Stimulated activated CD8-positive, alpha-beta memory T cell treated with anti-CD3 and anti-CD28 coated beads, Interleukin-4, amount 100 ng/mL, for 48 hours (primary cell): ENCODE results near the gene ATL2.
"Not testable (repeated sequence)": the region's sequence is repeated elsewhere in the genome, so short reads cannot be mapped to it uniquely, and the experiment has no call there.

ENCODE experiments used
- DNase-seq: peaks from one replicate; pipeline ENCODE4 v3.0.0-alpha.2; 2020

Gene ATL2

DNA sequence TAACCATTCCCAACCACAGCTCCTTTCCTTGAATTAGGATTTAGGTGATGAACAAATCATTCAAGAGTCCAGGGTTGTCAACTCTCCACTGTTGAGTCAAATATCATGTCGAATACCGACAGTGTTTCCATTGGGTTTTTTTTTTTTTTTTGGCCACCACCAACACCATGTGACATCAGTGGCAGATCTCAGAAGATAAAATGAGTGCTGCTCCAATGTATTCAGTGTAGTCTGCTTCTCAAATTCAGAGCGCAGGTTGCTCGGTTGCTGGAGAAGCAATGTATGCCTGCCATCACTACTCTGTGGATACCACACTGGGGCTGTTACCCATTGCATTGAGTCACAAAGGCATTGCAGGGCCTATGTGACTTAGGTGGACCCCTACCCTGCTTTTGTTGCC, 10.8 kb upstream of the ATL2 start:
- DNase-seq, result no peak

DNA sequence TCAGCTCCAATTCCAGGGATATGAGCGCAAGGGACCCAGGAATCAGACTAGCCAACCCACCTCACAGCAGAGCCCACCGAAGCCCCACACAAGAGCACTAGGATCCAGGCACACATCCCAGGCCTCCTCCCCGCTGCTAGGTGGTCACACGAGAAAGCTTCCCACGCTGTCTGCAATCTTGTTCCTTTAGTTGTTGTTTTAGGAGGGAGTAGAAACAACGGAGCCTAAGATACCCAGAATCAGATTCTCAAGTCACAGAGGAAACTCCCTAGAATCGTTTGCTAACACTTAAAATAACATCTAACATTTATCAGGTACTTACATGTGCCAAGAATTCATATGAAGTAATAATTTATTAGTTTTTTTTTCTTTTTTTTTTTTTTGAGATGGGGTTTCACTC, 9.7 kb upstream of the ATL2 start:
- DNase-seq, result no peak

DNA sequence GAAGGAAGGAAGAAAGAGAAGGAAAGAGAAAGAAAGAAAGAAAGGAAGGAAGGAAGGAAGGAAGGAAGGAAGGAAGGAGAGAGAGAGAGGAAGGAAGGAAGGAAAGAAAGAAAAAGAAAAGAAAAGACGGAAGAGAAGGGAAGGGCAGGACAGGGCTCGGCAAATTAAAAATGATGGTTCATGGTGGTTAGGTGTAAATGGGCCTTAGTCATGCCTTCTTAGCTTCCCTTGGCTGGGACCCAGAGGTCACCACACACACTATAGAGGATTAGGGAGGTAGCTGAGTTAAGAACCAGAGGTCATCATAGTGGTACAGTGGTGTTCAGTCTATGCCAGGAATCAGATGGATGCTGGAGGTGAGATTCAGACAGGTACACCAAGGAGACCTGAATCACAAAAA, 9.3 kb upstream of the ATL2 start:
- DNase-seq, result no peak

DNA sequence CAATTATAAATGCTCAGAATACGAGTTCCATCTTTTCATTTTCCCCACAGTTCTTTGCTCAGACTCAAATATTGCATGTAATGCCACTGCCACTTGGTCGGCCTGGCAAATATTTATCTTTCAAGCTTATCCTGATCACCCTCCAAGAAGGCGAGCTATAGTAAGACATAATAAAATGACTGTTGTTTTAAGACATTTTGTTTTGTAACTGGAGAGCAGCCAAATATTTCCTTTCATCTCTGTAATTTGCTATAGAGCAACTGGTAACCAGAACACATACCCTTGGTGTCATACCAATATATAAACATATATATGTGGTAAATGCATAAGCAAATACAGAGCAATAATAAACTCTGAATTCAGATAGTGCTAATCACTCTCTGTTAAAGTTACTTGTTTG, 7.3 kb upstream of the ATL2 start:
- DNase-seq, result no peak

DNA sequence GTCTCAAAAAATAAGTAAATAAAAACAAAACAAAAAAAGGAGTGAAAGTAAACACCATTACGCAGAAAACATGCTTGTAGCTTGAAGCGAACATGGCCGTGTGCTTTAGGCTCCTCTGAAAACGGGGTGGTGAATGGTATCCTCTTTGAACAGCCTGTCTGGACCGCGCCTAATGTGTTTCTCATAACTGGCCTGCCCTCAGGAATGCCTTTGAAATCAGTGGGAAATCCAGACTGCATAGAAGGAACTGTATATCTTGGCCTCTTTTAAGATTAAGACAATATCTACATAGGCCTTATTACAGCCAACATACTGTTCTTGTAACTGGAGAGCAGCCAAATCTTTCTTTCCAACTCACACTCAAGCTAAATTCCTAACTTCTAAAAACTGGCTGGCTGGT, 6.7 kb upstream of the ATL2 start:
- DNase-seq, result not testable (repeated sequence)

DNA sequence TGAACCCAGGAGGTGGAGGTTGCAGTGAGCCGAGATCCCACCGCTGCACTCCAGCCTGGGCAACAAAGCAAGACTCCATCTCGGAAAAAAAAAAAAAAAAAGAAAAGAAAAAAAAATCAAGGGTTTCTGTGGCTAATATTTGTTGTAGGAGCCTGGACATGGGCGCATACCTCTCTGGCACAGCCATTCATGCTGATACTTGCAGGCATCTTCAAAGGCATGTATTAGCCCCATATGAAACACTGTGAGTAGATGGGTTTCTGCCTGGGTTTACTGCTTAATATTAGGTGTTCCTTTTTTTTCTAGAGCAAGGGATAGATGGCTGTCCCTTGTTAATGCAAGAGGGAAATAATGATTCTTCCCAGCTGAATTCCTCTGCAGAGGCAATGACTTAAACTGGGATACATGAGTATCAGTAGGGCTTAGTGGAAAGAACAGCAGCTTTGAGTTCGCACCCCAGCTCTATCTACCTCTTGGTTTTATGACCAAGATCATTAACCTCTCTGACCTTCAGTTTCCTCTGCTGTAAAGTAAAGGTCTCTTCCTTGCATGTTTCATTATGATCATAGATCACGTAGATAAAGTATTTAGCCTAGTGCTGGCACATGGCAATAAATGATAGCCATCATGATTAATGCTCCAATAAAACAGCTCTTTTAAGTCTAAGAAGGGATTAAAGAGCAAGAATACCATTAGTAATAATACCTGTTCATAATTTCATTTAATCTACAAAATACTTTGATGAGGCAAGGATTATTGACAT, 4.5 kb upstream of the ATL2 start:
- DNase-seq, result no peak

DNA sequence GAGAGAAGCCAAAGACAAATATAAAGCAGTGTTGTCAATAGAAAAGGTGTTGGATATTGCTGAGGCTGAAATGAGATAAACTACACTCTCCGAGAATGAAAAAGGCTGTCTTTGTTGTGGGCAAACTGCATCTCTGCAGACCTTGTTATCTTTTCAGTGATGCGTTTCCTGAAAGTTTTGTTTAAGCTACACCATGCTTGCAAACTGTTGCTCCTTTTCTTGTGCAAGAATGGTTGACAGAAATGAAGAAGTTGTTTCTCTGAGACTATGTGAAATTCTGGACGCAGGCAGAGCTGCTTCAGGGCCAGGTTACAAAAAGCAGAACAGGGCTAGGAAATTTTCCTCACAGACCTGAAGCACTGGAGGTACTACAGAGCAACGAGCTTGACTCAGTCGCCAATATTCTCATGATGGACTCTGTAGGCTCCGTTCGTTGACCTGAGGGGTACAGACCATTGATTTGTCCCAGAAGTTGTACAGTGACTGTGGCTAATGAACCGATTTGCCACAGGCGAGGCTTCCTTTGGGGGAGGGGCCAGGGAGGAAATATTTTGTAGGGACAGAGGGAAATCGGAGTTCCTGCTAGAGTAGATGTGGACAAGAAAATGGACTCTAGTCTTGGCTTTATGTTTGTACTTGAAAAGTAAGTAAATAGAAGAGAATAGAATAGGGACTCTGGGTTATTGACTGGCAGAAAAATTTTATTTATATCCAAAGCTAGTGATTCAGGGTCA, 3.5 kb upstream of the ATL2 start:
- DNase-seq, result no peak

DNA sequence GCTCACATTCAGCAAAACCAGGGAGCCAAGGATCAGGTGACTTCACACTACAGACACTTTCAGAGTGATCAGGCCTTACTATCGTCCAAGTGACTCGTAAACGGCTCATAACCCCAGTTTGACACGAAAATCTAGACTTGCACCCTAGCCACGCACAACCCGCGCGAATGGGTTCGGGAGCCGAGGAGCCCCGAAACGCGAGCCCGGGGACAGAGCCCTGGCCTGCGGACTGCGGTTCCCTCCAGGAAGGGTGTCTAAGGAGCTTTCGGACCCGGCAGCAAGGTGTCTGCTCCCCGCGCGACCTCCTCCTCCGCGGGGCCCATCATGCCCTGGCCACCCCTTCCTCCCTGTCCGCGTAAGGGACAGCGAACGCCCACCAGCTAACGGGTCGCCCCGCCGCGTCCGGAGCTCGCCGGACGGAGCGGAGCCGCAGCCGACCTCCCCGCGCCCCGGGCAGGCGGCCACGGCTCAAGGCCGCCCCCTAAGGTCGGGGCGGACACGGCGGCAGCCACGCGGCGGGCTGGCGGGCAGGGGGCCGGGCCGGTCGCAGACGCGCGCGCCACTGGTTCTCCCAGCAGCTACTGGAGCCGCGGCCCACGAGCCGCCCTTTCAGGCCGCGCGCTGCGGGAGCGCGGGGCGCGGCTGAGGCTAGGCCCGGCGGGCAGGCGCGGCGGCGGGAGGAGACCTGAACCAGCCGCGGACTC, 575 bp downstream of the ATL2 start:
- DNase-seq, result peak; percentile 64

DNA sequence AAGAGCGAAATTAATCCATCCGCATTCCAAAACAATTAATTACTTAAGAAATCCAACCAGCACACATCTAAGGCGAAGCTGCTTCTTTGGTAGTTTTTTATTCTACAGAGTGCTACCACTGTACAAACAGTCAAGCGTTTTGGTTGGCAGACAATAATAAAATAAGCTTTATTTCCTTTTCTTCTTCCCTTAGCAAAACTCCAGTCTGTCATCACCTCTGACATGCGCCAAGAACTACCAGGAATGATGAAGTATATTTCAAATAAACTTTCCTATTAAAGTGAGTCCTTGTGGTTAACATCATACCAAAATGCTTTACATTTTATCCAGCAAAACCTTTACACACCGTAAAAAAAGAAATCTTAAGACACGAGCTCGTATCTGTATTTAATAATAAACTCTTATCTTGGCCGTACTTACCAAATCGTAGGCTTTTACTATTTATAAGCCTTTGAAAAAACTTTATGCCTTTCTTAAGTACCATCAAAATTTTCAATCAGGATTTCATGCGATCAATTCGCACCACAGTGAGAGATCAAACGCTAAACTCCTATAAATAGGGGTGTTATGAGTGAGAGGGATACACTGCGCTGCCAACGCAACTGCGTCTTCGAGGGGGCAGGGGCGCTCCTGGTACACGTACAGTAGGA, 1.3 kb downstream of the ATL2 start:
- no peak for DNase-seq

DNA sequence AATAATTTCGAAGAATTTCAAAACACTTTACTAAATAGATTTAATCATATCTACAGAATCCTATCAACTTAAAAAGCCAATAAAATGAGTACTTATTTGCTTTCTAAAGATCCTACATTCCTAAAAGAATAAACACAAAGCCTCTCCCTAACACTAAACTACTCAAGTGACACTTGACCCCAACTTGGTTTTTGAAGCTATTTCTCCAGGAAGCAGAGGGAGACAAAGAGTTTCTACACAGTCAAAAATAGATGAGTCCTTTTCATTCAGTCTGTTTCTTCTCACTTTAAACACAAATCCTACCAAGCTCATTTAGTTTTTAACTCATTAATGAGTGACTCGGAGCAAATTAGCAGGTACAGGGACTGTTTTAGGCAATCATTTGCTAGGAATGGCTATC, 2.1 kb downstream of the ATL2 start:
- DNase-seq, result no peak

DNA sequence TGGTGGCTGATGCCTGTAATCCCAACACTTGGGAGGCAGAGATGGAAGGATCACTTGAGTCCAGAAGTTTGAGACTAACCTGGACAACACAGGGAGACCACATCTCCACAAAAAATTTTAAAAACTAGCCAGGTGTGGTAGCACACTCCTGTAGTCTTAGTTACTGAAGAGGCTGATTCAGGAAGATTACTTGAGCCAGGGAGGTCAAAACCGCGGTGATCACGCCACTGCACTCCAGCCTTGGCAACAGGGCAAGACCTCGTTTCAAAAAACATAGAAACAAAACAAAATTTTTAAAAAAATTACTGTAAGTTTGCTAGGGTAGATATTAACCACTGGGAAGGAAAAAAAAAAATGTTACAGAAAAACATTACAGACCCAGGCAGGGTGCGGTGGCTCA, 5.8 kb downstream of the ATL2 start:
- DNase-seq, result no peak

DNA sequence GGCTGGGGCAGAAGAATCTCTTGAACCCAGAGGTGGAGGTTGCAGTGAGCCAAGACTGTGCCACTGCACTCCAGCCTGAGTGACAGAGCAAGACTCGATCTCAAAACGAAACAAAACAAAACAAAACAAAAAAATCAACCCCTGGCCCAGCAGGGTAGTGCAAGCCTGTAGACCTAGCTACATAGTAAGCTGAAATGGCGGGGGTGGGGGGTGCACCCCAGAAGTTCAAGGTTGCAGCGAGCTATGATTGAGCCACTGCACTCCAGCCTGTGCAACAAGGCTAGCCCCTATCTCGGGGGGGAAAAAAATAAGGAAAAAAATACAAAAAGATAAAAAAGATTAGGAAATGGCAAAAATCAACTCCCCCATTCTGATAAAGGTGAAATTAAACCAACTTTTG, 6.4 kb downstream of the ATL2 start:
- DNase-seq, result no peak

DNA sequence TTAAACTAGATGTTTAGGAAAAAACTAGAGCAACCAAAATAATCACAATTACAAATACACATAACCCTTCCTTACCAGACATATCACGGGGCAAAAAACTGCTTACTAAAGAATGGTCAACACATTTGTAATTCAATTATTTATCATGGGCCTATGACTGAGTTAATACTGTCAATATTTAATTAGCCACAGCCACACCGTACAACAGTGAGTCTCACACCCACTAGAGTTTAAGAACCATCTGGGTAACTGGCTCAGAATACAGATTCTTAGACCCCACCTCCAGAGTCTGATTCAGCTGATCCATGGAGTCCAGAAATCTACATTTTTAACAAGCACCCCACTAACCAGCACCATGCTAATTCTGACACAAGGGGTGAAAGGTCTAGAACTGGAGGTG, 14.8 kb downstream of the ATL2 start:
- DNase-seq, result no peak

DNA sequence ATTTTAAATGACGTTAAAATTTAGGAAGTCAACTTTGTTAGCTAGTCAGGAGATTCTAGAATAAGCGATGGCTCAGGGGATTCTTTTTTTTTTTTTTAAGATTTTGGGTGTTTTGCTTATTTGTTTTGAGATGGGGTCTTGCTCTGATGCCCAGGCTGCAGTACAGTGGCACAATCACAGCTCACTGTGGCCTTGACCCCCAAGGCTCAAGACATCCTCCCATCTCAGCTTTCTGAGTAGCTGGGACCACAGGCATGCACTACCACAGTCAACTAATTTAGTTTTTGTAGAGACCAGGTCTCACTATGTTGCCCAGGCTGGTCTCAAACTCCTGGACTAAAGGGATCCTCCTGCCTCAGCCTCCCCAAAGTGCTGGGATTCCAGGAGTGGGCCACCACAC, 16.9 kb downstream of the ATL2 start:
- DNase-seq, result no peak

DNA sequence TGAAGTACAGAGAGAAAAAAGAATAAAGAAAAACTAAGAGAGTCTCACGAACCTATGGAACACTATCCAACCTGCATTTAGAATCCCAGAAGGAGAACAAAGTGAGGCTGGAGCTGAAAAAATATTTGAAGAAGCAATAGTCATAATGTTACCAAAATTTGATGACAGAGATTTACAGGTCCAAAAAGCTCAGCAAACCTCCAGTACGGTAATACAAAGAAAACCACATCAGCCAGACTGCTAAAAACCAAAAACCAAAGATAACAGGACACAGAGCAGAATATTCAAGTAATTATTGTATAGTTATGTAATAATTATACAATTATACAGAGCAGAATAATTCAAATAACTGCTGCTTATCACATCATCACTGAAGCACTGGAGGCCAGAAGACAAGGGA, 23.7 kb downstream of the ATL2 start:
- no peak for DNase-seq

DNA sequence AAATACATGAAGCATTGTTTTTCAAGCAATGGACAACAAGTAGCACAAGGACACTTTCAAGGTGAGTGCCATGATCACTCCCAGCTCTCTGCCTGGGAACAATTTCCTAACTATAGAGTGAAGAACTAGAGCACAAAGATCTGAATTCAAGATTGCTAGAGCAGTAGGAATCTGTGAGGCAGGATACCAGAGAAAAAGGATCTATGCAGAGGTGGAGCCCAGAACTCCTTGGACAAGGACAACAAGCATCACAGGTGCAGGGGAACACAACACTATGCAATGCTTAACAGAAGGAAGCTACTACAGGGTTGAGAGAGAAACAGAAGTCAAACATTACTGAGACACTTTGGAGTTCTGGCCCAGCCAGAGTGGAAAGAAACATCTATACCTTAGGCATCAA, 24.7 kb downstream of the ATL2 start:
- no peak for DNase-seq

DNA sequence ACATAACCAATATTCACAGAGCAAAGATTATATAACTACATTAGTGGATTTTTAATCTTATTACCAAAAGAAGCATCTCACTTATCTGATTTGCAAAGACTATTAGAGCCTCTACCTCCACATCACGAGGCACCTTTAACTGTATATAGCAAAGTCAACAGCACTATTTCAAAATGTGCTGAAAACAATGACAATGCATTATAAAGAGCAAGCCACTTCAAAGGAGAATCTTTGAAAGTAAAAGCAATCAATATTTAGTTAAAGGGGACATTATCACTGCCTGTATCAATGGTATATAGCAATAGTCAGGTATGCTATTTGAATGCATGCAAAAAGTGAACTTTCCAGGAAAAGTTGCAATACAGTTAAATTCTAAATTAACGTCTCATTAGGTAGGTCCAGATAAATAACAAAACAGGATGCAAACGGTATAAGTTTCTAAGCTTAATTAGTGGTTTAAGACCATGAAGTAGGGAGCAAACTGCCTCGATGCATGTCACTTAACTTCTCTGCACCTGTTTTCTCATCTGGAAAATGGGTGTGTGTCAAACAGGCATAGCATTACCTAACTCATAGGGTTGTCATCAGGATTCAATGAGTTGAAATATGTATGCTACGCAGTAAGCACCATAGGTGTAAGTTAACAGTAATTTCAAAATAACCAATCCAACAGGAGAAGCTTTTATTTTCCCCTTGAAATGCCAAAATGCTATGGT, 31.6 kb downstream of the ATL2 start:
- DNase-seq, result no peak

DNA sequence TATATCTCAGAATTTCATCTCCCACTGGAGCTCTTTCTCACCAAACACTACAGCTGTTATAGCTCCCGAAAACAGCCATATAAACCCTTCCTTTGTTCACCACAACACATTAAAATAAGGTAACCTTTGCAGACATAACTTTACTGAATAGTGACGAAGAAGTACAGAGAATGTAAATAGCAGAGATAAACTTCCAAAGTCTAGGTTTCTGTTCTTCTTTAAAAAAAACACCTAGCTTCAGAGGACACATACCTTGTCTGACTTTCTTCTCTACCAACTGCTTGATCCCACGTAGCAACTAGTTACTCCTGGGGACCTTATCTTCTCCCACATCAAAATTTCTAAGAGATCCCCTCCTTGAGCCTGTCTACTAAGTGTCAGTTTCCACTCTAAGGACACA, 32.3 kb downstream of the ATL2 start:
- no peak for DNase-seq

DNA sequence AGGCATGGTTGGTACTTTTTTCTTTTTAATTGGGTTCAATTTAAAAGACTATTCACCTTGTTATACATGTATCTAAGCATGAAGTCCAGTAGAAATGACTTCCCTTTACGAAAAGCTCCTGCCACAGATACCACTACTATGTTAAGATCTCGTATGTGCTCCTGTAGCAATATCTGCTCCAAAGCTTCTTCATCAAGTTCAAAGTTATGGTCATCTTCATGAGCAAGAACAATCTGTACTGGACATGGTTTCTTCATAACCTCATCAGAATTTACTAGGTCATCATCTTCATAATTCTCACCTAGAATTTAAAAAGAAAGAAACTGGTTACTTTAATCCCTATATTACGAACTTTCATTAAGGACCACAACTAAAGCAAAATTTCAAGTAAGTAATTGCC, 33.9 kb downstream of the ATL2 start:
- no peak for DNase-seq

DNA sequence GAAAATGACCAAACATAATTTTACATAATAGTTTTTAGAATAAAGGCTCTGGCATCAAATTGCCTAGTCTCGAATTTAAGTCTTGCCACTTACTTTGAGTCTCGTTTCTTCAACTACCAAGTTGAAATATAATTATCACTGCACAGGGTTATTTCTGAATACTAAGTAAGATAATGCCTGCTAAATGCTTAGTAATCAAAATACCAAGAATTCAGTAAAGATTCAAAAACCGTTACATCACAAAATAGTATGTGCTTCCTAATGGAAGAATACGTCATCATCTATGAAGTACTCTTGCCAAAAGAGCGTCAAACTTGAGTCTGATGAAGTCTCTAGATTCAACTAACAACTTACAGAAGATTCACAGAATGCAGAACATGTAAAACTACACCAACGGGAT, 40.5 kb downstream of the ATL2 start:
- no peak for DNase-seq

DNA sequence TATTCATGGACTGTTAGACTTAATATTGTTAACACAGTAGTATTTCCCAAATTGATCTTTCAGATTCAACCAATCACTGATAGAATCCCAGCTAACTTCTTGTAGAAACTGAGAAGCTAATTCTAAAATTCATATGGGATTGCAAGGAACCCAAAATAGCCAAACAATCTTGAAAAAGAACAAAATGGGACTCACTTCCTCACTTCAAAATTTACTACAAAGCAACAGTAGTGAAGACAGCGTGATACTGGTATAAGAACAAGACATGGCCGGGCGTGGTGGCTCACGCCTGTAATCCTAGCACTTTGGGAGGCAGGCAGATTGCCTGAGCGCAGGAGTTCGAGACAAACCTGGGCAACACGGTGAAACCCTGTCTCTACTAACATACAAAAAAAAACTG, 46.3 kb downstream of the ATL2 start:
- DNase-seq, result no peak

DNA sequence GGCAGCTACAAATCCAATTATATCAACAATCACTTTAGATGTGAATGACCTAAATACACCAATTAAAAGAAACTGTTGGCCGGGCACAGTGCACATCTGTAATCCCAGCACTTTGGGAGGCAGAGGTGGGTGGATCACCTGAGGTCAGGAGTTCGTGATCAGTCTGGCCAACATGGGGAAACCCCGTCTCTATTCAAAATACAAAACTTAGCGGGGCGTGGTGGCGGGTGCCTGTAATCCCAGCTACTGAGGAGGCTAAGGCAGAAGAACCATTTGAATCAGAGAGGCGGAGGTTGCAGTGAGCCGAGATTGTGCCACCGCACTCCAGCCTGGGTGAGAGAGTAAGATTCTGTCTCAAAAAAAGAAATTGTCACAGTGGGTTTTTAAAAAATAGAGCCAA, 49.5 kb downstream of the ATL2 start:
- no peak for DNase-seq

DNA sequence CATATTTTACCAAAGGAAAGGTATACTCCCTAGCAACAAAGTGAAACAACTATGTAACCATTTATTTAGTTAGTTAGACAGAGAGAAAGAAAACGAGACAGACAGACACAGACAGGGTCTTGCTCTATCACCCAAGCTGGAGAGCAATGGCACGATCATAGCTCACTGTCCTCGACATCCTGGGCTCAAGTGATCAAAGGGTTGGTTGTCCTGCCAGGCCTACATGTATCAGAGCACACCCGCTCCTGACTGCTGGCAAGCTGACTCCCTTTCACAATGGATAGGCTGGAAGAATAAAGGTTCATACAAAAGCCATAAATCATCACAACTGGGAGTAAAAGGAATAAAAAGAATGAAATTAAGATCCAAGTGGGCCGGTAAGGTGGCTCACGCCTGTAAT, 53.5 kb downstream of the ATL2 start:
- no peak for DNase-seq
